HG02798 (cell line): ENCODE measurements around the gene NPNT.
"Not testable (repeated sequence)": the region's sequence is repeated elsewhere in the genome, so short reads cannot be mapped to it uniquely, and the experiment has no call there.

Experiments
- ATAC-seq: cut with Tn5 transposase; IDR thresholded peaks from one replicate; pipeline ENCODE4 v1.9.1; 2021; ENCODE audit warnings: mild to moderate bottlenecking; ENCODE audit not compliant: unreplicated experiment, poor library complexity

NPNT gene, protein sequence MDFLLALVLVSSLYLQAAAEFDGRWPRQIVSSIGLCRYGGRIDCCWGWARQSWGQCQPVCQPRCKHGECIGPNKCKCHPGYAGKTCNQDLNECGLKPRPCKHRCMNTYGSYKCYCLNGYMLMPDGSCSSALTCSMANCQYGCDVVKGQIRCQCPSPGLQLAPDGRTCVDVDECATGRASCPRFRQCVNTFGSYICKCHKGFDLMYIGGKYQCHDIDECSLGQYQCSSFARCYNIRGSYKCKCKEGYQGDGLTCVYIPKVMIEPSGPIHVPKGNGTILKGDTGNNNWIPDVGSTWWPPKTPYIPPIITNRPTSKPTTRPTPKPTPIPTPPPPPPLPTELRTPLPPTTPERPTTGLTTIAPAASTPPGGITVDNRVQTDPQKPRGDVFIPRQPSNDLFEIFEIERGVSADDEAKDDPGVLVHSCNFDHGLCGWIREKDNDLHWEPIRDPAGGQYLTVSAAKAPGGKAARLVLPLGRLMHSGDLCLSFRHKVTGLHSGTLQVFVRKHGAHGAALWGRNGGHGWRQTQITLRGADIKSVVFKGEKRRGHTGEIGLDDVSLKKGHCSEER

DNA sequence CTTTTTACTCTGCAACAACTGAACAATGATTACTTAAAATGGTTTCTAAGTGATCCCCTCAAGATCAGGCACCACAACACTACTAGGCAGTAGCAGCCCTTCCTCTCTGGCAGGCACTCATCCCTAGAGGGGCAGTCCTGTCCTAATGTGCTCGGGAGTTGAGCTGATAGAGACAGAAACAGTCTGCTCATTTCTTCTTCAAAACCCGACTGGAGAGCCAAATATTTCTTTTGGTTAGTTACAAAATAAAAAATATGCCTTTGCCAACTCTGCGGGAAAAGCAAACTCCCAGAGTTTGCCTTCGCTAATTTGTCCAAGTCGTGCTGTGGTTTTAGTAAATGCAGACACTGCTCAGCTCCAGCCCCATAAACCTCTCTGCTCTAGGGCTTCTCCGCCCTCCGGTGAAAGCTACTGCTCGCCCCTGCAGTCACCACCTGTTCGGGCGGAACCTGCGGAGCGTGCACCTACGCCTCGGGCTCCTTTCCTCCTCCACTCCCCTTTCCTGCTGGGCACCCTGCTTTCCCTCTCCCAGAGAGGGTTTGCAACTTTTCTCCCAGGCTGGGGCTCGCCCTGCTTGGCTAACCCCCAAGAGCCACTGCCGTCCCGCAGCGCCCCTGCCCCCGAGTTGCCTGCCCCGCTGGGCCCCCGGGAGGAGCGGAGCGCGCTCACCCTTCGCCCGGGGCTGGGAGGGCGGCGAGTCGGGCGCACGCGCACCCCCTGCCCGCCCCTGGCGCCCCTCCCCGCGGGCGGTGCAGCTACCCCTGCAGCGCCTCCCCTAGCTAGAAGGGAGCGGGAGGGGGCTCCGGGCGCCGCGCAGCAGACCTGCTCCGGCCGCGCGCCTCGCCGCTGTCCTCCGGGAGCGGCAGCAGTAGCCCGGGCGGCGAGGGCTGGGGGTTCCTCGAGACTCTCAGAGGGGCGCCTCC lies at the start of gene NPNT:
Gene NPNT, plus strand, starts transcription at position 812 of the 923 bp plus-strand sequence. CDS start 182 bp downstream, outside the sequence.
- peak; percentile 49 for ATAC-seq

DNA sequence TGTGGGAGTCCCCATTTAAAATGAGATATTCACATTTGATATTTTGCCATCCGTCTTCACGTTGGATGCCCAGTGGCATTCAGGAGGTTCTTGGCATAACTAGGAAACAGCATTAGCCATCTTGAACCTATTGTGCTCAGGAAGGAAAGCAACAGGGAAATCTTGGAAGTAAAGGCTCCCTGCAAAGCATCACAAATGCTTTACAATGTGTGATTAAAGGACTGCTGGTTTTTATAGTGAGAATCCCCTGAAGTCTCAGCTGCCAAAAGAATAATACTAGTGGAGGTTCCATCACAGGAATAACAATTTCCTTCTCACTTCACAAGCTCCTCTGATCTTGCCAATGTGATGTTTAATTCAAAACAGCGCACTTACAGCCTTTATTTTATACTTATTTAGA lies 49.7 kb upstream of the NPNT start:
- ATAC-seq, result no peak

DNA sequence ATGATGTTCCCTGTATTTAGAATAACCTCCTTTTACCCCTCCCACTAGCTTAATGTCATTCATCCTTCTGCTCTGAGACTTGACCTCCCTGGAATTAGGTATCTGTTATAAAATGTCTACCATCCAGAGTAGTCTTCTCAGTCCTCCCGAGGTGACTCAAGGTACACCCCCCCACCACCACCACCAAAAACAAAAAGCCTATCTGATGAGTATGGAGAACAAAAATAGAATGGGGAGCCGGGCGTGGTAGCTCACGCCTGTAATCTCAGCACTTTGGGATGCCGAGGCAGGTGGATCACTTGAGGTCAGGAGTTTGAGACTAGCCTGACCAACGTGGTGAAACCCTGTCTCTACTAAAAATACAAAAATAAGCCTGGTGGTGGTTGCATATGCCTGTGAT lies 46.9 kb upstream of the NPNT start:
- ATAC-seq, result not testable (repeated sequence)

DNA sequence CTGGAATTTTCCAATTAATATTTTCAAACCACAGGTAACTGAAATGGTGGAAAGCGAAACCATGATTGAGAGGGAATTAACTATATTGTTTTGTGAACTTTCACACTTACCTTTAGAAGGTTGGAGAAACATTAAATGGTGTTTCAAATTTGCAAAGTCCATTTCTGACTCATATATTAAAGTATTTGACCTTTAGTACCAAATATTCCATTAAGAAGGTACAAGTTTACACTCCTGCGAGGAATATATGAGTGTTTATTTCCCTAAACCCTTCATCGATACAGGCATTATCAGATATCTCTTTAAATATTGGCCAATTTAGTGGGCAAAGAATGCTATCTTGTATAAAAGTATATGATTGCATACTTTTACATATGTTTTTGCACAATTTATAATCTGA lies 44.1 kb upstream of the NPNT start:
- ATAC-seq, result no peak

DNA sequence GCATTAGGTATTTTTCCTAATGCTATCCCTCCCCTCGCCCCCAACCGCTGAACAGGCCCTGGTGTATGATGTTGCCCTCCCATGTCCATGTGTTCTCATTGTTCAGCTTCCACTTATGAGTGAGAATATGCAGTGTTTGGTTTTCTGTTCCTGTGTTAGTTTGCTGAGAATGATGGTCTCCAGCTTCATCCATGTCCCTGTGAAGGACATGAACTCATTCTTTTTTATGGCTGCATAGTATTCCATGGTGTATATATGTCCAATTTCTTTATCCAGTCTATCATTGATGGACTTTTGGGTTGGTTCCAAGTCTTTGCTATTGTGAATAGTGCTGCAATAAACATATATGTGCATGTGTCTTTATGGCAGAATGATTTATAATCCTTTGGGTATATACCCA lies 43.0 kb upstream of the NPNT start:
- not testable (repeated sequence) for ATAC-seq

DNA sequence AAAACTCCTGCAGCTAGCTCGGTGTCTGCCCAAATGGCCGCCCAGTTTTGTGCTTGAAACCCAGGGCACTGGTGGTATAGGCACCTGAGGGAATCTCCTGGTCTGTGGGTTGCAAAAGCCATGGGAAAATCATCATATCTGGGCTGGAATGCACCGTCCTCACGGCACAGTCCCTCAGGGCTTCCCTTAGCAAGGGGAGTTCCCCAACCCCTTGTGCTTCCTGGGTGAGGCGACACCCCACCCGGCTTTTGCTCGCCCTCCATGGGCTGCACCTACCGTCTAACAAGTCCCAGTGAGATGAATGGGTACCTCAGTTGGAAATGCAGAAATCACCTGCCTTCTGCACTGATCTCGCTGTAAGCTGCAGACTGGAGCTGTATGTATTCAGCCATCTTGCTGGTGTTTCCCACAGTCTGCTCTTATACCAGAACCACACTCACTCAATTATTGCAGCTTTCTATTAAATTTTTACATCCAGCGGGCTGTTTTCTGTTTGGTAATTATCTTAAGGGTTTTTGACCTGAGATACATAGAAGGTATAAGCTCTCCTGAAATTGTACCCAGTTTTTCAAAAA lies 36.7 kb upstream of the NPNT start:
- ATAC-seq, result peak; percentile 89

DNA sequence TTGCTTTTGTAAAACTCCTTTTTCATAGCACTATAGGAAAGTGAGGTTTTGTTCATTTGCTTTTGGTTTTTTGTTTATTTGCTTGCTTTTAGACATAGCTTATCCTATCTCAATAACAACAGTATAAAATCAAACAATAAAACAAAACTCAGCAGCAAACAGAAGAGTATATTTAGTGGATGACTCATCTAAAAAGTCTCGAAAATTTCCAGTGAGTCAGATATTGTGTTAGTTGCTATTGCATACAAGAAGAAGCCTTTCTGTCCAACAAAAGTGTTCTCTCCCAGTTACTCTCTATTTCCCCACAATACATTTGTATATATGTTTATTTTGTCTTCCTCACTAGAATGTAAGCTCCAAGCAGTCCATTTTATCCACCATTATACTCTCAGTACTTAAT lies 36.0 kb upstream of the NPNT start:
- no peak for ATAC-seq

DNA sequence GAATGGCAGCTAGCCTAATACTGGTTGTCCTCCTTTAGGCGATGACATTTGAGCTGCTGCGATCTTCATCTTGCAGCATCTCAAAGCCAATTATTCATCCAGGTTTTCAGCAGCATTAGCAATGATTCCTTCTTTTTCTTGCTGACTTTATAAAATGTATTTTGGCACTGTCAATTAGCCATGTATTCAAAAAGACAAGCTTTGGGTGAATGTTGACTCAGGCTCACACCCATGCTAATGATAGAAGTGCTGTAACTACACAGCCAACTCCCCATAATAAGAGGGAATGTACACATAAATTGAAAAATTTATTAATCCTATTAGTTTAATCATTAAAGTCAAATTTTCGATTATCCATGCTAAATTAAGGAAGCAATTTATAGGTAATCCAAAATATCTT lies 24.3 kb upstream of the NPNT start:
- no peak for ATAC-seq

DNA sequence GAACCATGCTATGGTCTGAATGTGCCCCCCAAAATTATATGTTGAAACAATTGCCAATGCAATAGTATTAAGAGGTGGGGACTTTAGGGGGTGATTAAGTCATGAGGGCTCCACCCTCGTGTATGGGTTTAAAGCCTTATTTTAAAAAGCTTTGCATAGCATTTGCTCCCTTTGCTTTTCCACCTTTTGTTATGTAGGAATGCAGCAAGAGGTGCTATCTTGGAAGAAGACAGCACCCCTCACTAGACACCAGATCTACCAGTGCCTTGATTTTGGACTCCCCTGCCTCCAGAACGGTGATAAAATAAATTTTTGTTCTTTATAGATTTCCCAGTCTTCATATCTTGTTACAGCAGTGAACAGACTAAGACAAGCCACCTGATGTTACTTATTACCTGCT lies 23.3 kb upstream of the NPNT start:
- no peak for ATAC-seq

DNA sequence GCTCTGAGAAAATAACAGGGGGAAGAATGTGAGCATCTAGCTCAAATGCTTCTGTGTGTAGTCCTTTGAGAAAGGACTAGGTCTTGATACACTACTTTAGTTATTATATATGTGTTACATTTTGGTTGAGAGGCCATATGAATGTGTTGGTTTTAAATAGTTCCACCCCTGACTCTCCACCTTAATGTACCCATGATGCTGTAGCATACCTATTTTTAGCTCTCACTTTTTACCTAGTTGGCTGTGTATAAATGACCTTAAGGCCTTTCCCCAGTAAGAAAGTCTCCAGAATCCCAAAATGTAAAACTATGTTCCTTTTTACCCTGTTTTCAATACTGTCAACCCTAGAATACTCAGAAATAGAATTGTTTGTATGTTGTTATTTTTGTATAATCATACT lies 20.0 kb upstream of the NPNT start:
- no peak for ATAC-seq

DNA sequence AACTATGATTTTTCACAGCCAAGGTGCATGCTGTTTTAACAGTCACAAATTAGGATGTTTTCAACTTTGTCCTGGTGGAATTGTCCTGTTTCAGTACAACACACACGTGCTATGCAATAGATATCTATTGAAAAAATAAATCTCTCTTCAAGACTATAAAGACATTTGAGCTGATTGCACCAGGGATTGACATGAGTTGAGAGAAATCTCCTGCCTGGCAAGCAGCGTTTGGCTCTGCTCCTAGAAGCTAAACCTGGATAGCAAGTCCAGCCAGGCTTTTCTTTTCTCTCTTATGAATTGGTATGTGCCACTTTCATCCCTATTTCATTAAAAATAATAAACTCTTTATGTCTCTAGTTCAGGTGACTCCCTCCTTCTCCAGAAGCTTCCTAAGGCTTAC lies 16.6 kb upstream of the NPNT start:
- ATAC-seq, result no peak

DNA sequence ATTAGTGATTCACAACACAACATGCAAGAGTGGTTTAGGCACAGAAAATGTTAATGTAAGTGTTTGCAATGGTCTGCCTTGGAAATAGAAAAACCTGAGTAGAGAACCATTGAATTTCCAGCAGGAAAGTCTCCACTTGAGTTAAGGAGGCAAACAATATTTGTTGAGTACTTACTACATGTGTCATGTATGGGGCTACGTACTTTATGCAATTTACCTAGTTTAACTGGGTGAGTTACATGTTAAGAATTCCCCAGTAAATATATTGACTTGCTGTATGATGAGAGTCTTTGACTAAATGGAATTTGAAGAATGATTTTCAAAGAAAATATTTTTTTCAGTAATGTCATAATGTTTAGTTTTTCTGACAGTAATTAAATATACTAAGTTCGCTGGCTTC lies 7.8 kb upstream of the NPNT start:
- no peak for ATAC-seq

DNA sequence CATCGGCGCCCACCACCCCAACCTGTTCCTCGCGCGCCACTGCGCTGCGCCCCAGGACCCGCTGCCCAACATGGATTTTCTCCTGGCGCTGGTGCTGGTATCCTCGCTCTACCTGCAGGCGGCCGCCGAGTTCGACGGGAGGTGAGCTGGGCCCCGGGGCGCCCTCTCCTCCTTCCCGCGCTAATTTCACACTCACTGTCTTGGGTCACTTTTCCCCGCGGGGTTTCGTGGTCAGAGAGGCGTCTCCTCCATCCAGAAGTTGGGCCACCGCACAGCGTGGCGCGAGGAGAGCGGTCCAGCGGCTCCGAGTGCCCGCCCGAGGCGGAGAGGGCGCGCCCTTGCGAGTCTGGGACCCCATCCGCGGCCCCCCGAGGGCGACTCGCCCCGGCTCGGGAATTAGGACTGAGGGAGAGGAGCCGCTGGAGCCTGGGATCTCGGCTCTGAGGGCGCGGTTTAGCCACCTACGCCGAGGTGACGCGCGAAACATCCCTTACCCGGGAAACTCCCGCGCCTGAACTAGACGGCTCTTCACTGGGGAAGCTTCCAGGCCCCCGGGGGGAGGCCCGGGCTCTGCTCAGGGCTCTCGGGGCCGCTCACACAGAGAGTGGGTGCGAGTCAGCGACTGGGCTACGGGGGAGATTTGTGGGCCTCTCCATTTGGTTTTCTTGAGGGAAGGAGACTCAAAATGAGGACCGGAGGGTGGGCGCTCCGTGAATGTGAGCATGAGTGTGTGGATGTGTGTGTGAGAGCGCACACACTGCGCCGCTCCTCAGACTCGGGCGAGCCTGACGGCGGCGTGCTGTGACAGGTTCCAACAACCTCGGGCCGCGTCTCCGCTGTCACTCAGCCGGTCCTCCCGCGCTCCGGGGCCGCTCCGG lies 551 bp downstream of the NPNT start:
- ATAC-seq, result peak; percentile 56

DNA sequence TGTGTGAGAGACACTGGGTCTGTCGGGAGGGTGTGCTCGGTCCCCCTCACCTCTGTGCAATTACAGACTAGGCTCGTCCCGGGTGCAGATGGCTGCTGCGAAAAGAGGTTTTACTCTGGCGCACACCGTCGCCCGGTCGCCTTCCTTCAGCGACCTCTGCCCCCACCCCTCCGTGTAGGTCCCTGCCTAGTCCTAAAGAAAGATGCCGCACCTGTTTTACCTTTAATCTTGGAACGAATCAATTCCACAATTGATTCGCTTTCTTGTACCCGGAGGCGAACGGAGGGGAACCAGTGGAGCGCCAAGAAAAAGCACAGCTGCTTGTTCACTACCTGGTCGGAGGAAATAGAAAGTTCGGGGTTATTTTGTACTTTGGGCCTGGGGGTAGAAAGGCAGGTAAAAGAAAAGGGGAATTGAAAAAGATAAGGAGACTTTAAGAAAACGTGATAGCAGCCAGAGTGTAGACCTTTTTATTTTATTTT lies 1.2 kb downstream of the NPNT start:
- peak; percentile 14 for ATAC-seq

DNA sequence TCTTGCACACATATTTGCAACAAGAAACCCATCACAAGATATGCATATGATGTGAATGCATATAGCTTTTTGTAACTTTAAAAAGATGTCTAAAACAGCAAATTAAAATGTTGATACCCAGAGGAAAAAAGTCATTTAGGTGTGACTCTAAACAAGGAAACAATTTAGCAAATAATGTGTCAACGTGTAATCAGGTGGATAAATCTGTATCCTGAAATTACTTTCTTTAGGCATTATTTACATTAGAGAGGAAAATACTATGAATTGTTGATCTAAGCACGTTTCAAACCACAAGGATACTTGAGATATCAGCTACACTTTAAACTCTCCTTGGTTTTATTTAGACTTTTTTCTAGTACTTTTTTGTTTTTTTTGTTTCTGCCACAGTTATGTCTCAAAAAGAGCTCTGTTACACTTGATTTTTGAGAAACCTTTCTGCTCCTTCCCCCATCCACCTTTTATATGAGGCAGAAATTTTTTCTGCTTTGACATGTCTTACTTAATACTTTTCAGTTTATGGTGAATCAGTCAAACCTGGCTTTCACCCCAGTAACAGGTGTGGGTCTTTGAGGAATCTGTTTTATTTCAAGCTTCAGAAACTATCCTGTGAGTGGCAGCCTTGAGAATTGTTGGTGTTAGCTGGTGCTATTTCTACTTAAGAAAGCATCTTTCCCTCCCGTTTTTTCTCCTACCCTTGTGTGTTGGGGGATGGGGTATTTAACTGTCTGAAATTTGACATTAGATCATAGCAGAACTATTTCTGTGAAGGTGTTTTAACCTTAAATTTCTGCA lies 1.9 kb downstream of the NPNT start:
- ATAC-seq, result no peak

DNA sequence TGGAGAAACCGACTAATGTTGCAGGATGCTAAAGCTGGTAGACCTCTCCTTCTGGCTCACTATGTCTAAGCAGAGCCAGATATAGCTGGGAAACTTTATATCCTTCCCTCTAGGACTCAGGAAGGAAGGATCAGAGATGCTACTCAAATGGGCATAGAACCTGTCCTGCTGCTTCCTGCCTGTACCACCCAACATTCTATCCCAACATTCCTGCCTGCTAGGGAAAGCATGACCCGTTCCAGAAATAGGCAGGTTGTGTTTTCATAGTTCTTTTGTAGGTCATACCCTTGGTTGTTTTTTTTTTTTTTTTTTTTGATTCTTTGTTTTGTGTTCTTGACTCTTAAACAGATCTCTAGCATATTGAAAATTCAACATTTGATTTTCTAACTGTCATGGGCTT lies 5.3 kb downstream of the NPNT start:
- no peak for ATAC-seq

DNA sequence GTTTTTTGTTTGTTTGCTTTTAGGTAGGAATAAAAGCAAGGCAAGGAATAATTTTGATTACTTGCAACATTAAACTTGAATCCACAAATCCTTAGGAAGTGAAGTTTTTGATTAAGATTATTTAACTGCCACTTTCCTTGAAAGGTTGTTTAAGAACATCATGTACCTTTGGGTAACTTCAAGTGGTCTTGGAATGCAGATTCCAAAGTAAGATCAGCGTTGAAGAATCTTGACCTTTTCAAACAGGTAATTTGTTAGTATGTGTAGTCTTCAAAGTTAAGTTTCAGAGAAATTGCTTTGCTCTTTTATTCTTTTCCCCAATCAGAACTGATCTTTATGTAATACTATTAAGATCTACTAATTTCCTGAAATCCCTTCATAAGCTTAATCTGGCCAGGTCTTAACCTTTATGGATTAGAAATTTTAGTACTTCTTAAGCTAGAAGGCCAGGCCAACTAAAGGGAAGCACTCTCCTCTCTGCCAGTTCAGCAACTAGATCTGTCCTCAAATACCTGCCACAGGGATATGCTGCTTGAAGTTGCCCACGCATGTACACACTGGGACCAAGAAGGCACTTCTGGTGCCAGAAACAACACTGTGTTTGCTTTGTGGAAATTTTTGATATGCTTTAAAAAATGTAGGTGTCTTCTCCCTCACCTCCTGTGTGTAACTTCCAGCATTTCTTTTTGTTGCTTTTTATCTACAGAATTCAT lies 7.4 kb downstream of the NPNT start:
- no peak for ATAC-seq

DNA sequence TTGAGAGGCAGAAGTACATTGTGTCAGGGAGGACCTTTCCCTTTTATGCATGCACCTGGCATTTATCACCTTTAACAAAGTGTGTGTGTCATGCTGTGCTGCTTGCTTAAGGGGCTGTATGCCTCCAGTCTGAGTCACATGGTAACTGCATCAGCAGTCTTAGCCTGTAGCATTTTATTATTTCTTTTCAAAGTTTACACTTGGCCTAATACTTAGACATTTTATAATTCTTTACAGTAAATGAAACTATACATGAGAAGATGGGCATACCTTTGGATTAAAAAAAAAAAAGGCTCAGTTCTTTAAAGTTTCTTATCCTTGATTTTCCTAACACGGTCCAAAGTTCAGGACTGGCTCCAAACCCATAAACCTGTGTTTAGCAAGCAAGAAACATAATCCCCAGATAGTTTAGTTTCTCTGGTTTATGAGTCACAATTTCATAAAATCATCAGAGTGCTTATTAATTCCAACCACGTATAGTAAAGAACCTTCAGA lies 14.6 kb downstream of the NPNT start:
- no peak for ATAC-seq
